ENCODE data around the gene CKB.

DNA sequence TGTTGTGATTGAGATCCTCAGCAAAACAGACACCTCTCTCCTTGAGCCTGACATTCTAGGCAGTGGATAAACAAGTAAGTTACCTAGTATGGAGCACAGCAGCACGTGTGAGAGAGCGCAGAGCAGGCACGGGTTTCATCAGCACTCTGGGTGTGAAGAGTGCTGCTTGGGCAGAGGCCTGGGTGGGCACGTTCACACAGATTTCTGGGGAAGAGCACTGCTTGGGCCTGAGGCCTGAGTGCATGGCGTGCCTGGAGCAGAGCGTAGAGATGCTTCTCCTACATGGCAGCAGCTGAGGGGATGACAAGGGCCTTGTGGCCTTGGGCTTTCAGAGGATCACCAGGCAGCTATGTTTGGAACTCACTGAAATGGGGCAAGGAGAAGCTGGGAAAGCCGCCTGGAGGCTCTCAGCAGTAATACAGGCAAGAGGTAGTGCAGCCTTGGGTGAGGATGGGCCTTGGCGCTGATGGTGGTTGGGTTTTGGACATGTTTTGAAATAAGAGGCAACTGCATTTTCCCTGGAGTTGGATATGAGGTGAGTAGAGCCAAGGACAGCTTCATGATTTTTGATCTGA is 17.6 kb downstream of the CKB start:
- TF ChIP-seq NFATC3 (IDR thresholded peaks at IDR 0.05) = no peak
- no peak for TF ChIP-seq ZNF589 (CRISPR knock-in tag; IDR thresholded peaks at IDR 0.05; ENCODE audit: low read depth)
- TF ChIP-seq CTBP1 (IDR thresholded peaks at IDR 0.05; ENCODE audit: borderline replicate concordance) = no peak
- no peak for TF ChIP-seq ZNF140 (CRISPR knock-in tag; IDR thresholded peaks at IDR 0.05)
- TF ChIP-seq ESRRB (CRISPR knock-in tag; IDR thresholded peaks at IDR 0.05; ENCODE audit: borderline replicate concordance) = no peak
- no peak for TF ChIP-seq SIX5 (IDR thresholded peaks at IDR 0.05; ENCODE audit: borderline replicate concordance in 1 of 2, insufficient read depth in 1 of 2, low read depth in 1 of 2, low read length in 2 of 2)
- no peak for TF ChIP-seq ZNF274 (IDR thresholded peaks at IDR 0.05; ENCODE audit: borderline replicate concordance, low read depth, low read length)
- TF ChIP-seq MTA3 (IDR thresholded peaks at IDR 0.05; ENCODE audit: borderline replicate concordance) = no peak
- TF ChIP-seq MTA2 (IDR thresholded peaks at IDR 0.05; ENCODE audit: low read depth) = no peak
- TF ChIP-seq ZBTB49 (CRISPR knock-in tag; IDR thresholded peaks at IDR 0.05; ENCODE audit: borderline replicate concordance) = no peak
- TF ChIP-seq CTCF (IDR thresholded peaks at IDR 0.05 in 2 of 3, conservative IDR thresholded peaks at IDR 0.05 in 1 of 3; ENCODE audit: insufficient read depth in 2 of 3, low read depth in 1 of 3, low read length in 3 of 3) = no peak
- TF ChIP-seq HOXB6 (CRISPR knock-in tag; IDR thresholded peaks at IDR 0.05; ENCODE audit: borderline replicate concordance) = no peak
- no peak for TF ChIP-seq ZNF253 (CRISPR knock-in tag; conservative IDR thresholded peaks at IDR 0.05)
